ENCODE measurements around the gene VEPH1. TPM values are rescaled to one million over a fixed set of nuclear protein-coding genes. Genes with fewer than 3 reads are reported as not detected.

Gene VEPH1
- total RNA-seq, 2 donors from 2014 or later = 0.15 to 3.9 TPM

DNA sequence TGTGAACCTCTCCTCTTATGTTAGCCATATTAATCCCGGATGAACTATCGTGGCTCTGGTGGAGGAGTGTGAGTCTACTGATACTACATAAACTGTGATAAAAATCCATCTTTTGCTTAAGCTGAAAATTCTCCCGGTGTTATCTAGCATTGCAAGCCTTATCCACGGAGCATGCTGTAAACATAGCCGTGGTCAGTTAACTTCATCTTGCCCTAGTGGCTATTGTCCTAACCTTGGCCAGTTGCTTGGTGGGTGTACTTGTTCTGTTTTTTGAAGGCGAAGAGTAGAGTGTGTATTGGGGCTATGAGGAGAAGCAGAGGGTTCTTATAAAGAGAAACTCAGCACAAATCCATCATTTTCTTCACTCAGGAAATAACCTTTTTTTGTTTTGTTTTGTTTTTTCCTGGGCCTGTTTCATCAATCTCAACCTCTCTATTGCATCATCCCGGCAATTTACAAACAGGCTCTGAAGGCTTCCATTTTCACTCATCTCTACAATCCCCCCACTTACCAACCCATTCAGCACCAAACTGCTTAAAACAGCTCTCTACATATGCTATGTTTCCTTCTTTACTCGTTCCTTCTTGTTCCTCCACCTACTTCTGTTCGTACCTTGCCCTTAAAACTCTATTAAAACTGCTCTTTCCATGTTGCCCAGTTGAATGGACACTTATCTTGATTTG is 202.1 kb downstream of the VEPH1 start:
- no peak overlapping the region for H3K27ac Mint-ChIP-seq
- no peak overlapping the region for H3K4me3 Mint-ChIP-seq
- DNase-seq (no peak), ATAC-seq (no peak)
- H3K4me1 Mint-ChIP-seq = no peaks in the 10 kb centered on the region
- no peaks in the 10 kb centered on the region for H3K9me3 ChIP-seq (ENCODE audit: control insufficient read depth, low read length, poor library complexity, severe bottlenecking)
- no peaks in the 10 kb centered on the region for H3K36me3 Mint-ChIP-seq (ENCODE audit: low read depth)
- H3K27me3 Mint-ChIP-seq = no peaks in the 10 kb centered on the region

DNA sequence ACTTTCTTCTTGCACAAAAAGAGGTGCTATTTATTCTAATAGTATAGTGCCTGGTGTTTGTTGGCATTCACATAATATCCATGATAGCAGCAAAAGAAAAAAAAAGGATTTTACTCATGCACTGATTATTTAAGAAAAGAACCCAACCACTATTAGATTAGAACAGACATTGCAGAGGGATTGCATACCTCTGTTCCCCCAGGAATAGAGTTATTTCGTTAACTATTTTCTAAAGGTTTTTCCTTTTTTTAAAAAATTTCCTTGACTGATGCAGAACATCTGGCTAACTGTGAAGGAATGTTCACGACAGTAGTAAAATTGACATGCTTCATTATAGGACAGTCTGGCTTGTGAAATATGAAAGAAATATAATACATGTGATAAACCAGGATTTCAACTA is 203.1 kb downstream of the VEPH1 start:
- no peaks in the 10 kb centered on the region for H3K4me1 Mint-ChIP-seq
- no peak overlapping the region for H3K27ac Mint-ChIP-seq
- DNase-seq (no peak), ATAC-seq (no peak)
- no peaks in the 10 kb centered on the region for H3K27me3 Mint-ChIP-seq
- H3K36me3 Mint-ChIP-seq (ENCODE audit: low read depth) = no peaks in the 10 kb centered on the region
- H3K4me3 Mint-ChIP-seq = no peak overlapping the region
- H3K9me3 ChIP-seq (ENCODE audit: control insufficient read depth, low read length, poor library complexity, severe bottlenecking) = no peaks in the 10 kb centered on the region

DNA sequence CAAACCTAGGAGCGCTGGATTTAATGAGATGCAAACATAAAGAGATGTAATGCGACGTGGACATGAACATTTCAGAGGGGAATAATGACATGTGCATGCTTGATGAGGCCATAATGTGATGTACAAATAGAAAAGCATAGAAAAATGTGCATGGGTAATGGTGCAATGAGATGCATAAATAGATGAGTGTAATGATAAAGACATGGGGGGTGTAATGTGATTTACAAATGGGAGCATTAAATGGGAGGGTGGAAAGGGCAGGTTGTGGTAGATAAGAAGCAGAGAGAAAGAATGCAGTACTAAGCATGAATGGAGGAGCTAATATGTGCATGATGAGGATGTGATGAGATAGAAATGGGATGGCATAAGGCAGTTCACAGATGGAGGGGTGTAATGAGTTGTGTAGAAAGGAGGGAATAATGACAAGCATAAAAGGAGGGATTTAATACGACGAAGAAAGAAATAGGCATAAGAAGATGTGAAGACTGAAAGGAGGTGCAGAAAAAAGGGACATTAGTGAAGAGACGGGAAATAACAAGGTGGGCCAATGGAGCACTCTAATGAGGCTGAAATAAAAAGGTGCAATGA is 205.8 kb downstream of the VEPH1 start:
- no peak overlapping the region for H3K27ac Mint-ChIP-seq
- H3K4me1 Mint-ChIP-seq = no peaks in the 10 kb centered on the region
- H3K36me3 Mint-ChIP-seq (ENCODE audit: low read depth) = no peaks in the 10 kb centered on the region
- no peaks in the 10 kb centered on the region for H3K27me3 Mint-ChIP-seq
- H3K9me3 ChIP-seq (ENCODE audit: control insufficient read depth, low read length, poor library complexity, severe bottlenecking) = no peaks in the 10 kb centered on the region
- H3K4me3 Mint-ChIP-seq = no peak overlapping the region
- DNase-seq (no peak), ATAC-seq (no peak)

DNA sequence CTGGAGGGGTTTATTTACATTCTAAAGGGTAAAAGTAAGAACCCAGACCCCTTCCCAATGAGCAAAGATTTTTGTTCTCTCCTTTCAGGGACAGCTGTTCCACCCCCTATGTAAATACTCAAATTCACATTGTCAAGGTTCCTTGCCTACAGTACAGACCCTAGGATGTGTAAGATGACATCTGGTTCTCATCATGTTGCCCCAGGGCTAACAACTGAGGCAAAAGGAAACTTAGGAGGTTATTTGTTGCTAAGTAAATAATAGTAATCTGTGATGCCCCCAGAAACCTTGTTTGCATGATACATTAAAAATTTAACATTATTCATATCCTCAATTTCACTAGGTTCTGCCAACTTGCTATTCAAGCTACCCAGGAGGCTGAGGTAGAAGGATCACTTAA is 208.3 kb downstream of the VEPH1 start:
- H3K4me3 Mint-ChIP-seq = no peak overlapping the region
- no peaks in the 10 kb centered on the region for H3K9me3 ChIP-seq (ENCODE audit: control insufficient read depth, low read length, poor library complexity, severe bottlenecking)
- no peaks in the 10 kb centered on the region for H3K36me3 Mint-ChIP-seq (ENCODE audit: low read depth)
- no peak overlapping the region for H3K27ac Mint-ChIP-seq
- H3K27me3 Mint-ChIP-seq = no peaks in the 10 kb centered on the region
- H3K4me1 Mint-ChIP-seq = no peaks in the 10 kb centered on the region
- no peak for ATAC-seq
- no peak for DNase-seq

DNA sequence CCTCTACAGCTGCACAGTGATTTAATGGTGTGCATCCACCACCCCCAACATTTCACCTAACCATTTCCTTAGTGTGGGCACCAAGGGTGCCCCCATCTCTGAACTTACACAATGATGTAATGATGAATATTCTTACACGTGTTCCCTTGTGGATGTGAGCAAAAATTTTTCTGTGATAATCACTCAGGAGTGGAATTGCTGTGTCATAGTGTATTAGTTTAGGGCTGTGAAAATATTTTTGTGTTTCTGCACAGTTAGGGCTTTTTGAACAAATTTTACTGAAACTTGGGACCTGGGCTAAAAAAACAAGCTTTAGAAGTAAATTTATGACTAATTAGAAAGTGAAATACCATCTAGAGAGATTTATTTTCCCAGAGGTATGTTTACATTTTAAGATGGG is 208.7 kb downstream of the VEPH1 start:
- H3K4me1 Mint-ChIP-seq = no peaks in the 10 kb centered on the region
- H3K9me3 ChIP-seq (ENCODE audit: control insufficient read depth, low read length, poor library complexity, severe bottlenecking) = no peaks in the 10 kb centered on the region
- DNase-seq = no peak
- H3K36me3 Mint-ChIP-seq (ENCODE audit: low read depth) = no peaks in the 10 kb centered on the region
- no peaks in the 10 kb centered on the region for H3K27me3 Mint-ChIP-seq
- H3K4me3 Mint-ChIP-seq = no peak overlapping the region
- no peak overlapping the region for H3K27ac Mint-ChIP-seq
- ATAC-seq = no peak

DNA sequence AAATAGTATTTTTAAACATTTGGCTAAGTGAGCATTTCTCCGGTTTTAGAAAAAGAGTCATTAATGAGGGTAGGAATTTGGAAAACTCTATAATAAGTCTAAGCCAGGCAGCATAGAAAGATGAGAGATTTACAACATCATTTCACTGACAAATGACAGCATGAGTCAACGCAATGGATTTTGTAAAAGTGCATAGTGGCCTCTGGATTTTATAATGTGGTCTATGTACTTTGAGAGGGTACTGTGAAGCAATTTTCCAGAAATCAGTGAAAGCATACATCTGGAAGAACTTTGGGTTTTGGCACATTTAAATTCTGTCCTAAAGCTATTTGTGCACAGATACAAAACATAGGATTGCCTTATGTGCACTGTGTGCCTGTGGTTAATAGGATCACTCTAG is 212.4 kb downstream of the VEPH1 start:
- H3K27me3 Mint-ChIP-seq = no peaks in the 10 kb centered on the region
- no peak overlapping the region for H3K4me3 Mint-ChIP-seq
- ATAC-seq = no peak
- no peak for DNase-seq
- no peaks in the 10 kb centered on the region for H3K4me1 Mint-ChIP-seq
- H3K9me3 ChIP-seq (ENCODE audit: control insufficient read depth, low read length, poor library complexity, severe bottlenecking) = no peaks in the 10 kb centered on the region
- no peak overlapping the region for H3K27ac Mint-ChIP-seq
- H3K36me3 Mint-ChIP-seq (ENCODE audit: low read depth) = no peaks in the 10 kb centered on the region

DNA sequence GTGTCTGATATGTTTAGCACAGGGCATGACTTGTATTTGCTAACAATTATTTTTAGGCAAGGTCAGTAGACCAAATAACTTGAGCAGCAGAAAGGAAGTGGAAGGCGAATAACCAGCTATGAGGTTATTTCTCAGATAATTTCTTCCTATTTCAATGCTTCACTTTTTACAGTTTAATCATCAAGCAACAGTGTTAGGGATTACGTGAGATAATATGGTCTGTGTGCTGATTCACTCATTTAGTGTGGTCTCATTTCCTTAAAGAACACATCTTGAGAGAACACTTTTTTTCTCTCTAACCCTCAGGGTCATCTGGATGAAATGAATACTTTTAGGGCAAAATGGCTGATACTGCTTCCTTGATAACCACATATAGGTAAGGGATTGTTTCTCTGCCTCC is 217.2 kb downstream of the VEPH1 start:
- ATAC-seq = no peak
- H3K9me3 ChIP-seq (ENCODE audit: control insufficient read depth, low read length, poor library complexity, severe bottlenecking) = no peaks in the 10 kb centered on the region
- Mint-ChIP-seq H3K27me3 (no peaks in the 10 kb centered on the region), H3K27ac (no peak overlapping the region), H3K36me3 (ENCODE audit: low read depth) (no peaks in the 10 kb centered on the region), H3K4me3 (no peak overlapping the region), H3K4me1 (no peaks in the 10 kb centered on the region)
- no peak for DNase-seq

DNA sequence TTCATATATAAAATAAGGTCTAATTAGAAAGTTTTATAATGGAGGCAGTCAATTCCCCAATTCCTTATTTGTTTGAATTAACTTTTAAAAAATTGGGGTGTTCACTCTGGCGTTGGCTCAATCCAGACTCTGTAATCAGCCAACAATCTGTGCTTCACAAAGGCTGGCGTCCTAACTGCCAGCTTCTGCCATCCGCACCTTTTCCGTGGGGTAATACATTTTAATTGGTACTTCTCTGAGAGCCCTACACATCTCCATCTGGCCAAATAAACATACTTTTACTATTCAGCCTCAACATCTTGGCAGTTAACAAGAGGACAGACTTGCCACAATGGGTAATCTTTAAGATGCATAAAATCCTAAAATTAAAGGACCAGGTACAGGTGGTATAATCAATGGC is 218.1 kb downstream of the VEPH1 start:
- H3K4me3 Mint-ChIP-seq = no peak overlapping the region
- H3K27me3 Mint-ChIP-seq = no peaks in the 10 kb centered on the region
- ATAC-seq (no peak), DNase-seq (no peak)
- H3K27ac Mint-ChIP-seq = no peak overlapping the region
- no peaks in the 10 kb centered on the region for H3K36me3 Mint-ChIP-seq (ENCODE audit: low read depth)
- H3K9me3 ChIP-seq (ENCODE audit: control insufficient read depth, low read length, poor library complexity, severe bottlenecking) = no peaks in the 10 kb centered on the region
- H3K4me1 Mint-ChIP-seq = no peaks in the 10 kb centered on the region

DNA sequence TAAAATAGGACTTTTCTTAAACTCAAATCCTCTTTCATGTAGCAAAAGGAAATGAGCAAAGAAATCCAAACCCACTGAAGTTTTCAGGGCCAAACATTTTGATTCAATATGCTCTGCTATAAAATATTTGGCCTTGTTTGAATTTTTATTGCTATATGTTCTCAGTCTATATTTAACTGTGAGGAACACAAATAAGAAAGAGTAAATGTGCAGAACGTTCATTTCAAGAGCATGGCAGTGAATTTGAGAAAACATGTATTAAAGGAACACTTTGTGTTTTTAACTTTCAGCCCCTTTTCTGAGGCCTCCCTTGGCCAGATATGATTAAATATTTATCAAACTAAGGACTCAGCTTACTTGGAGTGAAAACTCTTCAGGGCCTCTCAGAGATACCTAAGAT is 218.5 kb downstream of the VEPH1 start:
- Mint-ChIP-seq H3K4me3 (no peak overlapping the region), H3K27ac (no peak overlapping the region), H3K27me3 (no peaks in the 10 kb centered on the region), H3K4me1 (no peaks in the 10 kb centered on the region), H3K36me3 (ENCODE audit: low read depth) (no peaks in the 10 kb centered on the region)
- no peaks in the 10 kb centered on the region for H3K9me3 ChIP-seq (ENCODE audit: control insufficient read depth, low read length, poor library complexity, severe bottlenecking)
- DNase-seq (no peak), ATAC-seq (no peak)

DNA sequence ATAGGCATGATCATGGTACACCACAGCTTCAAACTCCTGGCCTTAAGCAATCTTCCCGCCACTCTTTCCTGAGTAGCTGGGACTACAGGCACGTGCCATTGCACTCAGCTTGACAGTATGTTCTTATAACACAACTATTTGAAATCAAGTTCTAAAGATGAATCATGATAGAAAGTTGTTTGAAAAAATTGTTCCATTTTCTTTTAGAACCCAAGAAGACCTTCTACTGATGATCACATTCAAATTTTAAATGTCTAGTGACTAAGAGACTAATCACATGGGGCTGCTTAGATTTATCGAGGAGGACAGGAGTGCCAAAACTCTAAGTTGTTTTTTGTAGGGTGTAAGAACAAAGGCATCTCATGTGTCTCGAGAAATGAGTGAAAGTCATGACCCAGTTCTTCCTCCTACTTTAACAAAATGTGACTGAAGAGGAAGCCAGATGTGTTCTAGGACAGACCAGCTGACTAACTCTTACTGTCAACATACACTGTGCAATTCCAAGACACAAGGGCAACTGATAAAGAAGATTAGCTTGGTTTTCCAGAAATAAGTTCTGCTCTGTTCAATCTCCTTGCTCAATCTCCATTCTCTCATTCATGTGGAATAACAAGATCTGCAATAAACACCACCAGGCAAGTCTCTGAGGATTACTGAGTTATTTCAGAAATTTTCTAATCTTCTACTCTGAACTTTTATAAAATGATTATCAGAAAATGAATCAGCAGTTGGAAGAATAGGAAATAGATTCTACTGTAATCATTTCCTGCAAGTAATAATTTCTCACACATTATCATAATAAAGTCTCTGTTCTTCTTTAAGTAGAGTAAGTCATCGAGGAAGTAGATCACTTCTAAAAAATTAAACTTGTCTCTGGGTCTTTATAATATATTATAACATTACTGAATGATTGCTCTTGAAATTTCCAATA is 220.7 kb downstream of the VEPH1 start:
- DNase-seq = no peak
- H3K27ac Mint-ChIP-seq = no peak overlapping the region
- H3K9me3 ChIP-seq (ENCODE audit: control insufficient read depth, low read length, poor library complexity, severe bottlenecking) = no peaks in the 10 kb centered on the region
- ATAC-seq = no peak
- no peaks in the 10 kb centered on the region for H3K27me3 Mint-ChIP-seq
- no peak overlapping the region for H3K4me3 Mint-ChIP-seq
- H3K4me1 Mint-ChIP-seq = no peaks in the 10 kb centered on the region
- H3K36me3 Mint-ChIP-seq (ENCODE audit: low read depth) = no peaks in the 10 kb centered on the region

DNA sequence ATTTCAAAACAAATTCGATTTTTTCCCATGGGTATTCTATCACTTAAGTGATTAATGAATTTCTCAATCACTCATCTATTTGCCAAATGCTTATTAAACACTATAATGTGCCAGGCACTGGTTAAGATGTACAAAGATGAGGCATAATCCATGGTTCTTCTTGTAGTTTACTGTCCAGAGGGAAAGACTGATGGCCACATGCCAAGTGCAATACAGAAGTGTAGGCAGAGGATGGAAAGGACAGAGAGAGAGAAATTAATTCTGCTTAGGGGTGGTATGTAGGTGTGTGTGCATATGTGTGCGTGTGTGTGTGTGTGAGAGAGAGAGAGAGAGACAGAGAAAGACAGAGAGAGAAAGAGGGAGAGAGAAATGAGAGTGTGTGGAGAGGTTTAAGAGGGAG is 222.4 kb downstream of the VEPH1 start:
- no peak for DNase-seq
- H3K9me3 ChIP-seq (ENCODE audit: control insufficient read depth, low read length, poor library complexity, severe bottlenecking) = no peaks in the 10 kb centered on the region
- no peaks in the 10 kb centered on the region for H3K4me1 Mint-ChIP-seq
- no peak overlapping the region for H3K4me3 Mint-ChIP-seq
- H3K27me3 Mint-ChIP-seq = no peaks in the 10 kb centered on the region
- no peak overlapping the region for H3K27ac Mint-ChIP-seq
- ATAC-seq = no peak
- H3K36me3 Mint-ChIP-seq (ENCODE audit: low read depth) = no peaks in the 10 kb centered on the region

DNA sequence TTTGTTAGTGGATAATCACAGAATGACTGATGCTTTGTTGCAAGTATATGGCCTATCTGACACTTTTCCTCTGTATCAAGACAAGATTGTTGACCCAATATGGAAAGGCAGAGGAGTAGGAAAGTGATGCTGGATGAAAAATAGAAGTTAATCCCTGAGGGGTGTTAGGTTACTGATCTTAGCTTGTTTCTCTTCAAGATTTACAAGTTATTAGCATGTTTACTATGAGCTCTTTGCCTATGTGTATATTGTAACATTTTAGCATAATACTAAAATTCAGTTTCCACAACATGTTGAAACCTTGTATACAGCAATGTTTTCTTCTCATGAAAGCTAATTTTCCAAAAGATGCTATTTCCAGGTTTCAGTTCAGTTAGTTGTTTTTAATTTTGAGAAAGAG is 222.9 kb downstream of the VEPH1 start:
- H3K4me3 Mint-ChIP-seq = no peak overlapping the region
- ATAC-seq (no peak), DNase-seq (no peak)
- H3K4me1 Mint-ChIP-seq = no peaks in the 10 kb centered on the region
- no peak overlapping the region for H3K27ac Mint-ChIP-seq
- H3K27me3 Mint-ChIP-seq = no peaks in the 10 kb centered on the region
- no peaks in the 10 kb centered on the region for H3K9me3 ChIP-seq (ENCODE audit: control insufficient read depth, low read length, poor library complexity, severe bottlenecking)
- no peaks in the 10 kb centered on the region for H3K36me3 Mint-ChIP-seq (ENCODE audit: low read depth)

DNA sequence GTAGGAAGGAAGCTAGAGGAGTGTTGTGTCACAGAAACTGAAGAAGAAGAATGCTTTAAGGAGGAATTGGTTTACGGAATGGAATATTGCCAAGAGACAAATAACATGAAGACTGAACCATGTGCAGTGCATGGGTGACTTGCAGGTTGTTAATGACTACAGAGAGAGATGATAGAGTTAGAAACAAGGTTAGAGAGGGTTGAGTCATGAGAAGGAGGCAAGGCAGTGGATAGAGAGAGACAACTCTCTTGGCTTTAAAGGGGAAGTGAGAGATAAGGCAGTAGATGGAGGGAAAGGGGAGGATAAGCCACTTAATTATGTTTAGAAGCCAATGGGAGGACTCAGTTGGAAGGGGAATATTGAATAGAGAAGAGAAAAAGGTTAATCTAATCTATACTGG is 224.0 kb downstream of the VEPH1 start:
- no peak for DNase-seq
- no peak overlapping the region for H3K27ac Mint-ChIP-seq

More for the DNA sequence above, 224.0 kb downstream of the VEPH1 start:
- no peaks in the 10 kb centered on the region for H3K4me1 Mint-ChIP-seq
- no peaks in the 10 kb centered on the region for H3K9me3 ChIP-seq (ENCODE audit: control insufficient read depth, low read length, poor library complexity, severe bottlenecking)
- H3K36me3 Mint-ChIP-seq (ENCODE audit: low read depth) = no peaks in the 10 kb centered on the region
- no peaks in the 10 kb centered on the region for H3K27me3 Mint-ChIP-seq
- ATAC-seq = no peak
- no peak overlapping the region for H3K4me3 Mint-ChIP-seq
